WTC11 (cell line): ENCODE results near the gene CIB1. TPM values are rescaled to one million over a fixed set of nuclear protein-coding genes. Genes with fewer than 3 reads are reported as not detected.

Experiments
- ATAC-seq: fragments of 200-7000 bp; cut with Tn5 transposase; 2 replicates; pipeline ENCODE4 v1.10.0; 2021; ENCODE audit warnings: mild to moderate bottlenecking, moderate library complexity
- CTCF ChIA-PET: fragments of 300-600 bp; sonication (Branson Sonifier 250); formaldehyde crosslinking; loops from one replicate; lab custom pipeline; 2021; ENCODE audit warnings: antibody characterized with exemption; lab: Charles Lee
- POLR2A ChIA-PET: fragments of 350-600 bp; sonication (Branson Sonifier 250); formaldehyde crosslinking; loops from one replicate; lab custom pipeline; 2021; ENCODE audit warnings: antibody characterized with exemption; lab: Charles Lee
- DNase-seq: peaks from one replicate; pipeline ENCODE4 v3.0.0; 2021; ENCODE audit warnings: low spot score
- H3K27ac Mint-ChIP-seq: 2 replicates; pipeline ENCODE4 v1.8.0; 2021; ENCODE audit warnings: mixed read lengths
- H3K27me3 Mint-ChIP-seq: 2 replicates; pipeline ENCODE4 v1.8.0; 2021; ENCODE audit warnings: low read depth, mild to moderate bottlenecking, moderate library complexity, mixed read lengths
- H3K36me3 Mint-ChIP-seq: 2 replicates; pipeline ENCODE4 v1.8.0; 2021; ENCODE audit warnings: mixed read lengths
- H3K4me1 Mint-ChIP-seq: 2 replicates; pipeline ENCODE4 v1.8.0; 2022; ENCODE audit warnings: mixed read lengths
- H3K4me3 Mint-ChIP-seq: 2 replicates; pipeline ENCODE4 v1.8.0; 2021; ENCODE audit warnings: mild to moderate bottlenecking, moderate library complexity, mixed read lengths
- H3K9me3 Mint-ChIP-seq: 2 replicates; pipeline ENCODE4 v1.8.0; 2021; ENCODE audit warnings: mixed read lengths
- CBFB ChIP-seq: sonication (generic); formaldehyde crosslinking; IDR thresholded peaks from 2 replicates; pipeline ENCODE4 v1.8.1; 2022; ENCODE audit warnings: mild to moderate bottlenecking, low read depth, missing genetic modification reagents
- CREM ChIP-seq: sonication (generic); formaldehyde crosslinking; IDR thresholded peaks from 2 replicates; pipeline ENCODE4 v1.8.1; 2022; ENCODE audit warnings: mild to moderate bottlenecking, missing genetic modification reagents, moderate library complexity
- ESRRA ChIP-seq: sonication (generic); formaldehyde crosslinking; IDR thresholded peaks from 2 replicates; pipeline ENCODE4 v1.8.1; 2022; ENCODE audit warnings: mild to moderate bottlenecking, missing genetic modification reagents, borderline replicate concordance
- FOXJ3 ChIP-seq: sonication (generic); formaldehyde crosslinking; IDR thresholded peaks from 2 replicates; pipeline ENCODE4 v1.9.0; 2021; ENCODE audit warnings: missing genetic modification reagents, mild to moderate bottlenecking, borderline replicate concordance
- RORB ChIP-seq: fragments of 250-450 bp; sonication (Bioruptor Pico); IDR thresholded peaks from 2 replicates; pipeline ENCODE4 v1.9.0; 2021; ENCODE audit warnings: mild to moderate bottlenecking
- TEAD1 ChIP-seq: sonication (generic); formaldehyde crosslinking; IDR thresholded peaks from 2 replicates; pipeline ENCODE4 v1.8.0; 2022; ENCODE audit warnings: mild to moderate bottlenecking, missing genetic modification reagents
- ZNF138 ChIP-seq: sonication (generic); formaldehyde crosslinking; conservative IDR thresholded peaks from 2 replicates; pipeline ENCODE4 v1.8.1; 2022; ENCODE audit warnings: mild to moderate bottlenecking, moderate library complexity, missing genetic modification reagents
- ZNF219 ChIP-seq: sonication (generic); formaldehyde crosslinking; IDR thresholded peaks from 2 replicates; pipeline ENCODE4 v1.8.0; 2023; ENCODE audit warnings: missing genetic modification reagents, mild to moderate bottlenecking, borderline replicate concordance
- ZNF396 ChIP-seq: fragments of 250-450 bp; sonication (Bioruptor Pico); IDR thresholded peaks from 2 replicates; pipeline ENCODE4 v1.8.0; 2021; ENCODE audit warnings: mild to moderate bottlenecking, moderate library complexity, borderline replicate concordance
- ZNF423 ChIP-seq: fragments of 250-450 bp; sonication (Bioruptor Pico); IDR thresholded peaks from 2 replicates; pipeline ENCODE4 v2.1.2; 2022; ENCODE audit warnings: mild to moderate bottlenecking, moderate library complexity
- total RNA-seq: library from RNA; stranded (reverse); gene quantifications from 3 replicates; pipeline ENCODE4 v1.2.3, GENCODE V29; 2021
- TF ChIP-seq, protein P1 (sequence below): sonication (generic); formaldehyde crosslinking; conservative IDR thresholded peaks from 2 replicates; pipeline ENCODE4 v1.8.1; 2023; ENCODE audit warnings: mild to moderate bottlenecking, low read depth, missing genetic modification reagents, moderate library complexity
- TF ChIP-seq, protein P2 (sequence below): sonication (generic); formaldehyde crosslinking; IDR thresholded peaks from 2 replicates; pipeline ENCODE4 v1.8.1; 2022; ENCODE audit warnings: missing genetic modification reagents, borderline replicate concordance
- TF ChIP-seq, protein P3 (sequence below): sonication (generic); formaldehyde crosslinking; IDR thresholded peaks from 2 replicates; pipeline ENCODE4 v1.8.0; 2022; ENCODE audit warnings: missing genetic modification reagents
- TF ChIP-seq, protein P4 (sequence below): fragments of 250-450 bp; sonication (Bioruptor Pico); IDR thresholded peaks from 2 replicates; pipeline ENCODE4 v1.9.0; 2021; ENCODE audit warnings: mild to moderate bottlenecking
- TF ChIP-seq, protein P5 (sequence below): sonication (generic); formaldehyde crosslinking; IDR thresholded peaks from 2 replicates; pipeline ENCODE4 v1.8.1; 2023; ENCODE audit warnings: mild to moderate bottlenecking, missing genetic modification reagents, moderate library complexity
- TF ChIP-seq, protein P6 (sequence below): sonication (generic); formaldehyde crosslinking; IDR thresholded peaks from 2 replicates; pipeline ENCODE4 v1.8.1; 2022; ENCODE audit warnings: low read depth, missing genetic modification reagents, borderline replicate concordance
- TF ChIP-seq, protein P7 (sequence below): sonication (generic); formaldehyde crosslinking; IDR thresholded peaks from 2 replicates; pipeline ENCODE4 v1.8.1; 2022; ENCODE audit warnings: mild to moderate bottlenecking, moderate library complexity, missing genetic modification reagents
- TF ChIP-seq, protein P8 (sequence below): fragments of 250-450 bp; sonication (Bioruptor Pico); IDR thresholded peaks from 2 replicates; pipeline ENCODE4 v1.9.0; 2021; ENCODE audit warnings: mild to moderate bottlenecking
- TF ChIP-seq, protein P9 (sequence below): sonication (generic); formaldehyde crosslinking; conservative IDR thresholded peaks from 2 replicates; pipeline ENCODE4 v1.8.1; 2022; ENCODE audit warnings: mild to moderate bottlenecking, missing genetic modification reagents

Gene CIB1
- total RNA-seq, 1 experiment from 2014 or later, result 29.6 TPM

DNA sequence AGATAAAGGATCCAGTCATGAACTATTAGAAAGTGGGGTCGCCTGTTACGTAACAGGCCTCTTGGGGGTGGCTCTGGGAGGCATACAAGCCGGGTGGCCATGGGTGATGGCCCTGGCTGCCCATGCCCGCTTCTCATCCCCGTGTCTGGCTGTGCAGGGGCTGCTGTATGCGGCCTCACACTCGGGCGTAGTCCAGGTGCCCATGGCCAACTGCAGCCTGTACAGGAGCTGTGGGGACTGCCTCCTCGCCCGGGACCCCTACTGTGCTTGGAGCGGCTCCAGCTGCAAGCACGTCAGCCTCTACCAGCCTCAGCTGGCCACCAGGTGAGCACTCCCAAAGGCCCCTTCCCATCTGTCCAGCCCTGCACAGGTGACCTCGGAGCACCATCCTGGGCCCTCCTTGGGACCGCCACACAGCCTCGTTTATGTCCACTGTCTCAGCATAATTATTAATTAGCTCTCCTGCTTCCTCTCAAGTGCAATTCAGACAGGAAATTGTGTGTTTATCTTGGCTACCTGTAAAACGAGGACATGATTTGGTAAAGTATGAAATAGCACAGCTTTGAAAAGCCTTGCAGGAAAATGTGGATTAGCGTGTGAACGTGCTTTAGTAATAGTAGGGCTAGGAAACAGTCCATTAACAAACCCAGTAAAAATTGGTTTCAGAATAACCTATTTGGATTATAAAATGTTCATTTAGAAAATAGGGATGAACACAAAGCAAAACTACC, 8.1 kb downstream of the CIB1 start:
- Mint-ChIP-seq H3K27me3 (no peaks in the 10 kb centered on the region), H3K36me3 (peaks cover 47% of the 10 kb centered on the region)
- CTCF ChIA-PET, result no interaction called here
- TF ChIP-seq, protein P1, sequence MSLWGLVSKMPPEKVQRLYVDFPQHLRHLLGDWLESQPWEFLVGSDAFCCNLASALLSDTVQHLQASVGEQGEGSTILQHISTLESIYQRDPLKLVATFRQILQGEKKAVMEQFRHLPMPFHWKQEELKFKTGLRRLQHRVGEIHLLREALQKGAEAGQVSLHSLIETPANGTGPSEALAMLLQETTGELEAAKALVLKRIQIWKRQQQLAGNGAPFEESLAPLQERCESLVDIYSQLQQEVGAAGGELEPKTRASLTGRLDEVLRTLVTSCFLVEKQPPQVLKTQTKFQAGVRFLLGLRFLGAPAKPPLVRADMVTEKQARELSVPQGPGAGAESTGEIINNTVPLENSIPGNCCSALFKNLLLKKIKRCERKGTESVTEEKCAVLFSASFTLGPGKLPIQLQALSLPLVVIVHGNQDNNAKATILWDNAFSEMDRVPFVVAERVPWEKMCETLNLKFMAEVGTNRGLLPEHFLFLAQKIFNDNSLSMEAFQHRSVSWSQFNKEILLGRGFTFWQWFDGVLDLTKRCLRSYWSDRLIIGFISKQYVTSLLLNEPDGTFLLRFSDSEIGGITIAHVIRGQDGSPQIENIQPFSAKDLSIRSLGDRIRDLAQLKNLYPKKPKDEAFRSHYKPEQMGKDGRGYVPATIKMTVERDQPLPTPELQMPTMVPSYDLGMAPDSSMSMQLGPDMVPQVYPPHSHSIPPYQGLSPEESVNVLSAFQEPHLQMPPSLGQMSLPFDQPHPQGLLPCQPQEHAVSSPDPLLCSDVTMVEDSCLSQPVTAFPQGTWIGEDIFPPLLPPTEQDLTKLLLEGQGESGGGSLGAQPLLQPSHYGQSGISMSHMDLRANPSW (CRISPR knock-in tag), result no peak
- TF ChIP-seq ZNF219 (CRISPR knock-in tag) (no peak), TEAD1 (no peak), ESRRA (CRISPR knock-in tag) (no peak), ZNF138 (no peak), RORB (CRISPR knock-in tag) (no peak), ZNF396 (CRISPR knock-in tag) (no peak), CREM (CRISPR knock-in tag) (no peak), FOXJ3 (CRISPR knock-in tag) (no peak), CBFB (CRISPR knock-in tag) (no peak), ZNF423 (CRISPR knock-in tag) (no peak)
- TF ChIP-seq, protein P2, sequence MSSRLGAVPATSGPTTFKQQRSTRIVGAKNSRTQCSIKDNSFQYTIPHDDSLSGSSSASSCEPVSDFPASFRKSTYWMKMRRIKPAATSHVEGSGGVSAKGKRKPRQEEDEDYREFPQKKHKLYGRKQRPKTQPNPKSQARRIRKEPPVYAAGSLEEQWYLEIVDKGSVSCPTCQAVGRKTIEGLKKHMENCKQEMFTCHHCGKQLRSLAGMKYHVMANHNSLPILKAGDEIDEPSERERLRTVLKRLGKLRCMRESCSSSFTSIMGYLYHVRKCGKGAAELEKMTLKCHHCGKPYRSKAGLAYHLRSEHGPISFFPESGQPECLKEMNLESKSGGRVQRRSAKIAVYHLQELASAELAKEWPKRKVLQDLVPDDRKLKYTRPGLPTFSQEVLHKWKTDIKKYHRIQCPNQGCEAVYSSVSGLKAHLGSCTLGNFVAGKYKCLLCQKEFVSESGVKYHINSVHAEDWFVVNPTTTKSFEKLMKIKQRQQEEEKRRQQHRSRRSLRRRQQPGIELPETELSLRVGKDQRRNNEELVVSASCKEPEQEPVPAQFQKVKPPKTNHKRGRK (CRISPR knock-in tag), result no peak
- TF ChIP-seq, protein P3, sequence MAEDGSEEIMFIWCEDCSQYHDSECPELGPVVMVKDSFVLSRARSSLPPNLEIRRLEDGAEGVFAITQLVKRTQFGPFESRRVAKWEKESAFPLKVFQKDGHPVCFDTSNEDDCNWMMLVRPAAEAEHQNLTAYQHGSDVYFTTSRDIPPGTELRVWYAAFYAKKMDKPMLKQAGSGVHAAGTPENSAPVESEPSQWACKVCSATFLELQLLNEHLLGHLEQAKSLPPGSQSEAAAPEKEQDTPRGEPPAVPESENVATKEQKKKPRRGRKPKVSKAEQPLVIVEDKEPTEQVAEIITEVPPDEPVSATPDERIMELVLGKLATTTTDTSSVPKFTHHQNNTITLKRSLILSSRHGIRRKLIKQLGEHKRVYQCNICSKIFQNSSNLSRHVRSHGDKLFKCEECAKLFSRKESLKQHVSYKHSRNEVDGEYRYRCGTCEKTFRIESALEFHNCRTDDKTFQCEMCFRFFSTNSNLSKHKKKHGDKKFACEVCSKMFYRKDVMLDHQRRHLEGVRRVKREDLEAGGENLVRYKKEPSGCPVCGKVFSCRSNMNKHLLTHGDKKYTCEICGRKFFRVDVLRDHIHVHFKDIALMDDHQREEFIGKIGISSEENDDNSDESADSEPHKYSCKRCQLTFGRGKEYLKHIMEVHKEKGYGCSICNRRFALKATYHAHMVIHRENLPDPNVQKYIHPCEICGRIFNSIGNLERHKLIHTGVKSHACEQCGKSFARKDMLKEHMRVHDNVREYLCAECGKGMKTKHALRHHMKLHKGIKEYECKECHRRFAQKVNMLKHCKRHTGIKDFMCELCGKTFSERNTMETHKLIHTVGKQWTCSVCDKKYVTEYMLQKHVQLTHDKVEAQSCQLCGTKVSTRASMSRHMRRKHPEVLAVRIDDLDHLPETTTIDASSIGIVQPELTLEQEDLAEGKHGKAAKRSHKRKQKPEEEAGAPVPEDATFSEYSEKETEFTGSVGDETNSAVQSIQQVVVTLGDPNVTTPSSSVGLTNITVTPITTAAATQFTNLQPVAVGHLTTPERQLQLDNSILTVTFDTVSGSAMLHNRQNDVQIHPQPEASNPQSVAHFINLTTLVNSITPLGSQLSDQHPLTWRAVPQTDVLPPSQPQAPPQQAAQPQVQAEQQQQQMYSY (CRISPR knock-in tag), result no peak
- TF ChIP-seq, protein P4, sequence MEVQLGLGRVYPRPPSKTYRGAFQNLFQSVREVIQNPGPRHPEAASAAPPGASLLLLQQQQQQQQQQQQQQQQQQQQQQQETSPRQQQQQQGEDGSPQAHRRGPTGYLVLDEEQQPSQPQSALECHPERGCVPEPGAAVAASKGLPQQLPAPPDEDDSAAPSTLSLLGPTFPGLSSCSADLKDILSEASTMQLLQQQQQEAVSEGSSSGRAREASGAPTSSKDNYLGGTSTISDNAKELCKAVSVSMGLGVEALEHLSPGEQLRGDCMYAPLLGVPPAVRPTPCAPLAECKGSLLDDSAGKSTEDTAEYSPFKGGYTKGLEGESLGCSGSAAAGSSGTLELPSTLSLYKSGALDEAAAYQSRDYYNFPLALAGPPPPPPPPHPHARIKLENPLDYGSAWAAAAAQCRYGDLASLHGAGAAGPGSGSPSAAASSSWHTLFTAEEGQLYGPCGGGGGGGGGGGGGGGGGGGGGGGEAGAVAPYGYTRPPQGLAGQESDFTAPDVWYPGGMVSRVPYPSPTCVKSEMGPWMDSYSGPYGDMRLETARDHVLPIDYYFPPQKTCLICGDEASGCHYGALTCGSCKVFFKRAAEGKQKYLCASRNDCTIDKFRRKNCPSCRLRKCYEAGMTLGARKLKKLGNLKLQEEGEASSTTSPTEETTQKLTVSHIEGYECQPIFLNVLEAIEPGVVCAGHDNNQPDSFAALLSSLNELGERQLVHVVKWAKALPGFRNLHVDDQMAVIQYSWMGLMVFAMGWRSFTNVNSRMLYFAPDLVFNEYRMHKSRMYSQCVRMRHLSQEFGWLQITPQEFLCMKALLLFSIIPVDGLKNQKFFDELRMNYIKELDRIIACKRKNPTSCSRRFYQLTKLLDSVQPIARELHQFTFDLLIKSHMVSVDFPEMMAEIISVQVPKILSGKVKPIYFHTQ (CRISPR knock-in tag), result no peak
- TF ChIP-seq, protein P5, sequence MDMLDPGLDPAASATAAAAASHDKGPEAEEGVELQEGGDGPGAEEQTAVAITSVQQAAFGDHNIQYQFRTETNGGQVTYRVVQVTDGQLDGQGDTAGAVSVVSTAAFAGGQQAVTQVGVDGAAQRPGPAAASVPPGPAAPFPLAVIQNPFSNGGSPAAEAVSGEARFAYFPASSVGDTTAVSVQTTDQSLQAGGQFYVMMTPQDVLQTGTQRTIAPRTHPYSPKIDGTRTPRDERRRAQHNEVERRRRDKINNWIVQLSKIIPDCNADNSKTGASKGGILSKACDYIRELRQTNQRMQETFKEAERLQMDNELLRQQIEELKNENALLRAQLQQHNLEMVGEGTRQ (CRISPR knock-in tag), result no peak
- TF ChIP-seq, protein P6, sequence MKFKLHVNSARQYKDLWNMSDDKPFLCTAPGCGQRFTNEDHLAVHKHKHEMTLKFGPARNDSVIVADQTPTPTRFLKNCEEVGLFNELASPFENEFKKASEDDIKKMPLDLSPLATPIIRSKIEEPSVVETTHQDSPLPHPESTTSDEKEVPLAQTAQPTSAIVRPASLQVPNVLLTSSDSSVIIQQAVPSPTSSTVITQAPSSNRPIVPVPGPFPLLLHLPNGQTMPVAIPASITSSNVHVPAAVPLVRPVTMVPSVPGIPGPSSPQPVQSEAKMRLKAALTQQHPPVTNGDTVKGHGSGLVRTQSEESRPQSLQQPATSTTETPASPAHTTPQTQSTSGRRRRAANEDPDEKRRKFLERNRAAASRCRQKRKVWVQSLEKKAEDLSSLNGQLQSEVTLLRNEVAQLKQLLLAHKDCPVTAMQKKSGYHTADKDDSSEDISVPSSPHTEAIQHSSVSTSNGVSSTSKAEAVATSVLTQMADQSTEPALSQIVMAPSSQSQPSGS (CRISPR knock-in tag), result no peak
- TF ChIP-seq, protein P7, sequence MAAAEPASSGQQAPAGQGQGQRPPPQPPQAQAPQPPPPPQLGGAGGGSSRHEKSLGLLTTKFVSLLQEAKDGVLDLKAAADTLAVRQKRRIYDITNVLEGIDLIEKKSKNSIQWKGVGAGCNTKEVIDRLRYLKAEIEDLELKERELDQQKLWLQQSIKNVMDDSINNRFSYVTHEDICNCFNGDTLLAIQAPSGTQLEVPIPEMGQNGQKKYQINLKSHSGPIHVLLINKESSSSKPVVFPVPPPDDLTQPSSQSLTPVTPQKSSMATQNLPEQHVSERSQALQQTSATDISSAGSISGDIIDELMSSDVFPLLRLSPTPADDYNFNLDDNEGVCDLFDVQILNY (CRISPR knock-in tag), result no peak
- TF ChIP-seq, protein P8, sequence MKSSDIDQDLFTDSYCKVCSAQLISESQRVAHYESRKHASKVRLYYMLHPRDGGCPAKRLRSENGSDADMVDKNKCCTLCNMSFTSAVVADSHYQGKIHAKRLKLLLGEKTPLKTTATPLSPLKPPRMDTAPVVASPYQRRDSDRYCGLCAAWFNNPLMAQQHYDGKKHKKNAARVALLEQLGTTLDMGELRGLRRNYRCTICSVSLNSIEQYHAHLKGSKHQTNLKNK, result no peak
- TF ChIP-seq, protein P9, sequence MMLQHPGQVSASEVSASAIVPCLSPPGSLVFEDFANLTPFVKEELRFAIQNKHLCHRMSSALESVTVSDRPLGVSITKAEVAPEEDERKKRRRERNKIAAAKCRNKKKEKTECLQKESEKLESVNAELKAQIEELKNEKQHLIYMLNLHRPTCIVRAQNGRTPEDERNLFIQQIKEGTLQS (CRISPR knock-in tag), result no peak
- TF ChIP-seq, all 79 proteins: peak for 0
- DNase-seq (no peak), ATAC-seq (no peak)
- no peak overlapping the region for H3K27ac Mint-ChIP-seq
- H3K4me1 Mint-ChIP-seq, result no peaks in the 10 kb centered on the region
- H3K9me3 Mint-ChIP-seq, result no peaks in the 10 kb centered on the region
- no peak overlapping the region for H3K4me3 Mint-ChIP-seq
- POLR2A ChIA-PET, result no interaction called here
